Urinary bladder (tissue), 4 donors: ENCODE data around the gene IQCH. TPM values are rescaled to one million over a fixed set of nuclear protein-coding genes. Genes with fewer than 3 reads are reported as not detected.
"Not testable (repeated sequence)": the region's sequence is repeated elsewhere in the genome, so short reads cannot be mapped to it uniquely, and the experiment has no call there.

ENCODE experiments used
- DNase-seq: peaks from one replicate; pipeline ENCODE4 v3.0.0-alpha.2; 2015; ENCODE audit errors: extremely low spot score
- H3K27ac ChIP-seq: one replicate; pipeline ENCODE4 v1.5.1; 2013; ENCODE audit warnings: low read depth, mild to moderate bottlenecking, moderate library complexity
- H3K36me3 ChIP-seq: one replicate; pipeline ENCODE4 v1.6.1; 2013; ENCODE audit warnings: mild to moderate bottlenecking, moderate library complexity; ENCODE audit not compliant: insufficient read depth
- H3K4me1 ChIP-seq: one replicate; pipeline ENCODE4 v1.6.1; 2013; ENCODE audit warnings: mild to moderate bottlenecking, moderate library complexity; ENCODE audit not compliant: insufficient read depth
- H3K4me3 ChIP-seq: one replicate; pipeline ENCODE4 v1.5.1; 2013; ENCODE audit warnings: low read depth, low read length
- WGBS: extraction: QIAGEN DNeasy Blood & Tissue Kit; methylation state at CpG from one replicate; pipeline ENCODE4 v1.1.7; 2013; 5-methylcytosine and 5-hydroxymethylcytosine counted together
- polyA plus RNA-seq: library from polyadenylated mRNA; stranded (reverse); fragments of 200-250 nt; gene quantifications from one replicate; pipeline ENCODE4 v1.2.3, GENCODE V29; 2013
- total RNA-seq: library from RNA; depleted of rRNA; stranded (reverse); fragments of >200 nt; gene quantifications from one replicate; pipeline ENCODE4 v1.2.3, GENCODE V29; 2014
- donor health status: healthy with polysubstance abuse.
- donor health status: healthy.

Gene IQCH
- total and polyA plus RNA-seq, 2 donors = 0.22 to 4.8 TPM

DNA sequence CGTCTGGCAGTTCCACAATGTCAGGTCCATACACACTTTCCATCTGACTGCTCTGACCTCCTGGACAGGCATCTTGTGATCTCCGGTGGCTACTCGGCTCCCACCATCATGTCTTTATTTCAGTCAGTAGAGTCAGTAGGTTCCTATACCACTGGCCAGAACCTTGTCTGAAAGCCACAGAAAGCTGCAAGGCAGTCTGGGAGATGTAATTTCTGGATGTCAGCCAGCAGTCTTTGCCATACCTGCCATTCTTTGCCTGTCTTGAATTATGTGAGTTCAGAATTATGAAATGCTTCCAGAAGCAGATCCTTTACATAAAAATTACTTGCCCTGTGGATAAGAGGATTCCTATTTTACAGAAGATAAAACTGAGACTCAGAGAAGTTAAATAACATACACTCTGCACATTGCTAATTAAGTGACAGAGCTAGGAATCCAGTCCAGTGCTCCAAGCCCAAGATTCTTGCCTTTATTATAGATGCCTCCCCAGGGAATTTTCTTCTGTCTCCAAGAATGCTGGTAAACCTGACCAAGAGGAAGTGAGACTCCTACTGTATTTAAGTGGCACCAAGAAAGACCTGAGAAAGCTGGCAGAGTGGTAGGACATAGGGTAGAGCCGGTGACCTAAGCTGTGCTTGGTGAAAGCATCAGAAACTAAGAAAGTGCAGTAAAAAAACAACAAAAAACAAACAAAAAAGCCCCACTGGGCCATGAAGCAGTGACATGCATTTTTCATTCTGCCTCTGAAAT is 75.6 kb downstream of the IQCH start:
- H3K36me3 ChIP-seq = no peaks in the 10 kb centered on the region
- no peak overlapping the region for H3K4me3 ChIP-seq
- H3K27ac ChIP-seq = no peak overlapping the region
- DNase-seq = no peak
- H3K4me1 ChIP-seq = no peaks in the 10 kb centered on the region
- WGBS = 91% methylated on average over 4 of the region's 4 CpGs

- DNase-seq = no peak
- H3K4me1 ChIP-seq = no peaks in the 10 kb centered on the region
- 58% methylated on average over 1 of the region's 1 CpG for WGBS
- H3K36me3 ChIP-seq = no peaks in the 10 kb centered on the region
- no peak overlapping the region for H3K4me3 ChIP-seq
- no peak overlapping the region for H3K27ac ChIP-seq
Measured at GRCh38 chr15:67331676-67332075, 77.1 kb downstream of the IQCH start.

- Histone ChIP-seq H3K27ac (no peak overlapping the region), H3K4me3 (no peak overlapping the region), H3K4me1 (no peaks in the 10 kb centered on the region), H3K36me3 (no peaks in the 10 kb centered on the region)
- WGBS = 38% methylated on average over 4 of the region's 4 CpGs
- DNase-seq = no peak
Measured at GRCh38 chr15:67335026-67335425, 80.4 kb downstream of the IQCH start.

- no peaks in the 10 kb centered on the region for H3K36me3 ChIP-seq
- DNase-seq = no peak
- H3K27ac ChIP-seq = no peak overlapping the region
- WGBS = 87% methylated on average over 2 of the region's 2 CpGs
- H3K4me1 ChIP-seq = no peaks in the 10 kb centered on the region
- no peak overlapping the region for H3K4me3 ChIP-seq
Measured at GRCh38 chr15:67335534-67336222, 81.1 kb downstream of the IQCH start.

DNA sequence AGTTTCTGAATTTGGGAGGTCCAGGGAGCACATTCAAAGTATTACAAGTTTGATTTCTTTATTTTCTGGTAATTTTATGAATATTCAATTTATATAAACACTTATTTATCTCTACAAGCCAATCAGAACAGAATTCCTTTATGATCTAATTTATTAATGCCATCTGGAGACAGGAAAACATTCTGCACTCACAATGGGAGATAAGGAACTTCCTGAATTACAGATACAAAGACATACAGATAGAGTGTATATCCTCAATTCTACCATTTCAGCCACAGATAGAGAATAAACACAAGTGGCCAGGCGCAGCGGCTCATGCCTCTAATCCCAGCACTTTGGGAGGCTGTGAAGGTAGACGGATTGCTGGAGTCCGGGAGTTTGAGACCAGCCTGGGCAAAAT is 86.0 kb downstream of the IQCH start:
- Histone ChIP-seq H3K27ac (no peak overlapping the region), H3K4me1 (no peaks in the 10 kb centered on the region), H3K4me3 (no peak overlapping the region), H3K36me3 (no peaks in the 10 kb centered on the region)
- no peak for DNase-seq
- 53% methylated on average over 4 of the region's 4 CpGs for WGBS

DNA sequence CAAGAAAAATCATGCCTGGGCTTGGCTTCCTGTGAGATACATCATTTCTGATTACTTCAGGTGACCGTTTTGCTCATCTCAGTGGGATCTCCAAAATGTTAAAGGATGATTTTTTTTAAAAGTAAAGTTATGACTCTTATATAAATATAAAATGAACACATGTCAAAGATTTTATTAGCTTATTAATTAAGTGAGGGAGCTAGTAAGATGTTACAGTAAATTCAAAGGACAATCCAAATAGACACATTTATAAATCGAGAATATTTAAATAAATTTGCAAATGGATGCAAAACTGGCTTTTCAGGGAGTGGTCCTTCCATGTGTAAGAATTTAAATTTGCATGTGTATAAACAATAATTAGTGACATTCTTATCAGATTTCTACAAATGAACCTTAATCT is 87.0 kb downstream of the IQCH start:
- H3K4me3 ChIP-seq = no peak overlapping the region
- WGBS = 94% methylated on average over 2 of the region's 2 CpGs
- no peaks in the 10 kb centered on the region for H3K36me3 ChIP-seq

GRCh38 chr15:67343206-67343605 is 88.6 kb downstream of the IQCH start:
- Histone ChIP-seq H3K4me1 (no peaks in the 10 kb centered on the region), H3K27ac (no peak overlapping the region), H3K36me3 (no peaks in the 10 kb centered on the region), H3K4me3 (no peak overlapping the region)
- no peak for DNase-seq

More for the DNA sequence above, 87.0 kb downstream of the IQCH start:
- Histone ChIP-seq H3K4me1 (no peaks in the 10 kb centered on the region), H3K27ac (no peak overlapping the region)
- no peak for DNase-seq

- H3K4me1 ChIP-seq = no peaks in the 10 kb centered on the region
Measured at GRCh38 chr15:67349634-67350033, 95.0 kb downstream of the IQCH start.

DNA sequence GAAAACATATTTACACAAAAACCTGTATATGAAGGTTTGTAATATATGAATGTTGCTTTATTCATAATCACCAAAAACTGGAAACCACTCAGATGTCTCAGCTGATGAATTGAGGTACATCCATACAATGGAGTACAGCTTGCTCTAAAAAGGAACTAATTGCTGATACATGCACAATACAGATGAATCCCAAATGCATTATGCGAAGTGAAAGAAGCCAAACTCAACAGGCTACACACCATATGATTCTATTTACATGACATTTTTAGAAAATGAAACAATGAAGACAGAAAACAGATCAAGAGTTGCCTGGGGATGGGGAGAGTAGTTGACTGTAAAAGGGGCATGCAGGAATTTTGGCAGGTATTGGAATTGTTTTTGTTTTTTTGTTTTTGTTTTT is 95.5 kb downstream of the IQCH start:
- 77% methylated on average over 1 of the region's 1 CpG for WGBS
- no peak for DNase-seq
- no peaks in the 10 kb centered on the region for H3K4me1 ChIP-seq

More at GRCh38 chr15:67349634-67350033, 95.0 kb downstream of the IQCH start:
- Histone ChIP-seq H3K27ac (no peak overlapping the region), H3K4me3 (no peak overlapping the region), H3K36me3 (no peaks in the 10 kb centered on the region)
- DNase-seq = no peak

GRCh38 chr15:67358391-67358790 is 103.8 kb downstream of the IQCH start:
- Histone ChIP-seq H3K27ac (no peak overlapping the region), H3K4me1 (no peaks in the 10 kb centered on the region), H3K36me3 (no peaks in the 10 kb centered on the region), H3K4me3 (no peak overlapping the region)
- 92% methylated on average over 5 of the region's 5 CpGs for WGBS
- no peak for DNase-seq

More for the DNA sequence above, 95.5 kb downstream of the IQCH start:
- Histone ChIP-seq H3K27ac (no peak overlapping the region), H3K36me3 (no peaks in the 10 kb centered on the region), H3K4me3 (no peak overlapping the region)

- no peak overlapping the region for H3K4me3 ChIP-seq
- no peaks in the 10 kb centered on the region for H3K36me3 ChIP-seq
- 90% methylated on average over 3 of the region's 3 CpGs for WGBS
Measured at GRCh38 chr15:67358812-67359211, 104.2 kb downstream of the IQCH start.

GRCh38 chr15:67359431-67360079 is 105.0 kb downstream of the IQCH start:
- WGBS = 51% methylated on average over 8 of the region's 8 CpGs
- no peak overlapping the region for H3K27ac ChIP-seq
- DNase-seq = no peak
- no peak overlapping the region for H3K4me3 ChIP-seq
- H3K36me3 ChIP-seq = no peaks in the 10 kb centered on the region
- no peaks in the 10 kb centered on the region for H3K4me1 ChIP-seq

More at GRCh38 chr15:67358812-67359211, 104.2 kb downstream of the IQCH start:
- DNase-seq = no peak
- no peak overlapping the region for H3K27ac ChIP-seq
- no peaks in the 10 kb centered on the region for H3K4me1 ChIP-seq

DNA sequence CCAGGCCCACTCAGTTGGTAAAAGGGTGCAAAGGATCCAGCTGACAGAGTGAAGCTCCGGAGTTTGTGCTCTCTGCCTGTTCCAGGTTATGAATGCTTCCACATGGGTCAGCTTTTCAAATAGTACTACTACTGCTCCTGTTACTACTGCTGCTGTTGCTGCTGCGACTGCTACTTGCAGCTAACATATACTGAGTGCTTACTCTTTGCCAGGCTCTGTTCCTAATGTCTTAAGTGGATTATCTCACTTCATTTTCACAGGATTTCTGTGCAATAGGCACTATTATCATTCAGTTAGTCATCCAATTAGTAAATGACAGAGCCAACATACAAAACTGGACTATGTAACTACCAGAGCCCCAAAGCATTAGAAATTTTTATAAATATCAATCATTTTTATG is 106.5 kb downstream of the IQCH start:
- 83% methylated on average over 2 of the region's 2 CpGs for WGBS
- Histone ChIP-seq H3K36me3 (no peaks in the 10 kb centered on the region), H3K4me3 (no peak overlapping the region), H3K4me1 (no peaks in the 10 kb centered on the region), H3K27ac (no peak overlapping the region)
- DNase-seq = no peak

- H3K36me3 ChIP-seq, H3K4me3 ChIP-seq, H3K27ac ChIP-seq, H3K4me1 ChIP-seq, DNase-seq: not testable (repeated sequence)
- WGBS = 38% methylated on average over 1 of the region's 1 CpG
Measured at GRCh38 chr15:67363712-67364111, 109.1 kb downstream of the IQCH start.
